Endothelial cell of umbilical vein (primary cell): ENCODE data around the gene LDAF1.

Experiments
- EZH2 ChIP-seq: IDR thresholded peaks from 2 replicates; pipeline ENCODE4 v1.6.1; 2012; ENCODE audit warnings: borderline replicate concordance, low read depth, mild to moderate bottlenecking, moderate library complexity, low read length, inconsistent platforms; ENCODE audit not compliant: severe bottlenecking
- TF ChIP-seq, protein P1 (sequence below), 2 donors: IDR thresholded peaks; 1 replicate in 1 of 2; 2 replicates in 1 of 2; pipeline ENCODE4 v1.5.1; 2011; ENCODE audit warnings: low read length in 2 of 2, mild to moderate bottlenecking in 2 of 2, moderate library complexity in 2 of 2, control low read depth in 1 of 2, inconsistent platforms in 1 of 2, low read depth in 1 of 2; ENCODE audit not compliant: insufficient read depth in 1 of 2; ENCODE audit errors: extremely low read depth in 1 of 2

DNA sequence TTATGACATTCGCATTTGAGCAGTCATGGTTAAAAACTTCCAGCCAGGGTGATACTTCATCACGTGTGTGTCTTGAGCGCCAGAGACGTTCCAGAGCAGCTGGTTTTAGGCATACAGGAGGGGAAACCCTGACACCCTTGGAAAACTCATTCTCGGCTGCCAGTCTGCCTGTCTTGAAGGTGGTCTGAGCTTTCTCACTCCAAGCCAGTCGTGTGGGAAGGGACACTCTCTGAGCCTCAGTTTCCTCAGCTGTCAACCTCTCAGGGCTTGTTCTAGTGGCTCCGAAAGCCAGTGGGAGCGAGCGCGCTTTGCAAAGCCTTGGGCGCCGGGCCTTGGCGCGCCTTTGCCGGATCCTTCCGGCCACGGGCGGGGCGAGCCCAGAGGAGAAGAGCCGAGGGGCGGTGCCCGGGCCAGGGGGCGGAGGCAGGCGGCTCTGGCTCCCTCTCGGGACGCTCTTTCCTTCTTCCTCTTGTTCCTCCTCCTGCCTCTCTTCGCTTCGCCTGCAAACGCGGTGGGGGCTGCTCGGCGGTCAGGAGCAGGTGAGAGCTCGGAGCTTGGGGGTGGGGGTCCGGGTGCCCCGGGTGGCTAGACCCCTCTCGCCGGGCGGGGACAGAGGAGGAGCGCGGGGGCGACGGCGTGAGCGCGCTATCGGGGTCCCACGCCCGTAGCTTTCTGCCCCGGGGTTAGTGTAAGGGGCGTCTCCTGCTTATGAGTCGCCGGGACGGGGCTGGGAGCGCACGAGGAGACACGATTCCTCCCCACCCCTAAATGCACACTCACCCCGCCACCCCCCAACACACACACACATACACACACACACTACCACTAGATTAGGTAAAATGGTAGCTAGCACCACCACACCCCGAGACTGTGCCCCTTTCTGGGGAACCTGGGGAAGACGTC, at the start of gene LDAF1:
- TF ChIP-seq, protein P1, sequence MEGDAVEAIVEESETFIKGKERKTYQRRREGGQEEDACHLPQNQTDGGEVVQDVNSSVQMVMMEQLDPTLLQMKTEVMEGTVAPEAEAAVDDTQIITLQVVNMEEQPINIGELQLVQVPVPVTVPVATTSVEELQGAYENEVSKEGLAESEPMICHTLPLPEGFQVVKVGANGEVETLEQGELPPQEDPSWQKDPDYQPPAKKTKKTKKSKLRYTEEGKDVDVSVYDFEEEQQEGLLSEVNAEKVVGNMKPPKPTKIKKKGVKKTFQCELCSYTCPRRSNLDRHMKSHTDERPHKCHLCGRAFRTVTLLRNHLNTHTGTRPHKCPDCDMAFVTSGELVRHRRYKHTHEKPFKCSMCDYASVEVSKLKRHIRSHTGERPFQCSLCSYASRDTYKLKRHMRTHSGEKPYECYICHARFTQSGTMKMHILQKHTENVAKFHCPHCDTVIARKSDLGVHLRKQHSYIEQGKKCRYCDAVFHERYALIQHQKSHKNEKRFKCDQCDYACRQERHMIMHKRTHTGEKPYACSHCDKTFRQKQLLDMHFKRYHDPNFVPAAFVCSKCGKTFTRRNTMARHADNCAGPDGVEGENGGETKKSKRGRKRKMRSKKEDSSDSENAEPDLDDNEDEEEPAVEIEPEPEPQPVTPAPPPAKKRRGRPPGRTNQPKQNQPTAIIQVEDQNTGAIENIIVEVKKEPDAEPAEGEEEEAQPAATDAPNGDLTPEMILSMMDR (IDR thresholded peaks at IDR 0.05; ENCODE audit: extremely low read depth in 1 of 2, insufficient read depth in 1 of 2, low read depth in 1 of 2, low read length in 2 of 2), result no peak
- TF ChIP-seq EZH2, result no peak
